HepG2 (cell line): Measurements from ENCODE around the gene SYCP2L. TPM values are rescaled to one million over a fixed set of nuclear protein-coding genes. Genes with fewer than 3 reads are reported as not detected.

ENCODE experiments used
- ATF7 ChIP-seq, 2 experiments: fragments of 450-650 bp in 1 of 2; sonication (generic) in 1 of 2; formaldehyde crosslinking in 1 of 2; IDR thresholded peaks; 2 replicates each; pipeline versions ENCODE4 v1.4.0 to v1.6.1; 2016 to 2020; ENCODE audit warnings: antibody characterized with exemption in 1 of 2, mild to moderate bottlenecking in 1 of 2, missing genetic modification reagents in 1 of 2
- ATF7-NPFF ChIP-seq: sonication (generic); formaldehyde crosslinking; IDR thresholded peaks from 2 replicates; pipeline ENCODE4 v1.8.1; 2023; ENCODE audit warnings: mild to moderate bottlenecking, low read depth, missing genetic modification reagents, moderate library complexity
- BHLHE40 ChIP-seq: IDR thresholded peaks from 2 replicates; pipeline ENCODE4 v1.6.1; 2011; ENCODE audit warnings: low read length, improper control_type of control experiment
- FOXP1 ChIP-seq, 2 experiments: fragments of 450-650 bp in 1 of 2; IDR thresholded peaks; 2 replicates each; pipeline ENCODE4 v1.6.1; 2017 to 2018; ENCODE audit warnings: antibody characterized with exemption in 1 of 2
- GPN1 ChIP-seq: sonication (generic); formaldehyde crosslinking; IDR thresholded peaks from 2 replicates; pipeline ENCODE4 v1.5.1; 2020; ENCODE audit warnings: missing genetic modification reagents, borderline replicate concordance
- HDAC2 ChIP-seq: sonication (generic); formaldehyde crosslinking; IDR thresholded peaks from 2 replicates; pipeline ENCODE4 v1.4.0; 2020; ENCODE audit warnings: missing genetic modification reagents
- HIVEP1 ChIP-seq: sonication (generic); formaldehyde crosslinking; IDR thresholded peaks from 2 replicates; pipeline ENCODE4 v1.4.0; 2020; ENCODE audit warnings: mild to moderate bottlenecking, missing genetic modification reagents
- HNRNPUL1 ChIP-seq: fragments of 200-400 bp; formaldehyde crosslinking; IDR thresholded peaks from 2 replicates; pipeline ENCODE4 v1.6.1; 2017; ENCODE audit warnings: low read depth, mild to moderate bottlenecking, low read length, moderate library complexity
- MIXL1 ChIP-seq: IDR thresholded peaks from 2 replicates; pipeline ENCODE4 v1.6.1; 2016
- MTF2 ChIP-seq: sonication (generic); formaldehyde crosslinking; IDR thresholded peaks from 2 replicates; pipeline ENCODE4 v1.5.0; 2020; ENCODE audit warnings: missing genetic modification reagents, borderline replicate concordance
- MZF1 ChIP-seq: sonication (generic); formaldehyde crosslinking; IDR thresholded peaks from 2 replicates; pipeline ENCODE4 v1.8.1; 2023; ENCODE audit warnings: mild to moderate bottlenecking, missing genetic modification reagents, borderline replicate concordance
- NCOA1 ChIP-seq: sonication (generic); formaldehyde crosslinking; IDR thresholded peaks from 2 replicates; pipeline ENCODE4 v1.9.0; 2021; ENCODE audit warnings: missing genetic modification reagents
- NFKB2 ChIP-seq: sonication (generic); formaldehyde crosslinking; IDR thresholded peaks from 2 replicates; pipeline ENCODE4 v1.4.0; 2020; ENCODE audit warnings: missing genetic modification reagents, borderline replicate concordance
- NRL ChIP-seq: sonication (generic); formaldehyde crosslinking; IDR thresholded peaks from 2 replicates; pipeline ENCODE4 v1.5.0; 2020; ENCODE audit warnings: missing genetic modification reagents, mild to moderate bottlenecking, moderate library complexity, borderline replicate concordance
- SAP130 ChIP-seq: IDR thresholded peaks from 2 replicates; pipeline ENCODE4 v1.6.1; 2016; ENCODE audit warnings: low read depth
- SIN3B ChIP-seq: fragments of 150-350 bp; IDR thresholded peaks from 2 replicates; pipeline ENCODE4 v1.6.1; 2014; ENCODE audit warnings: low read length
- TBX2 ChIP-seq: sonication (generic); formaldehyde crosslinking; IDR thresholded peaks from 2 replicates; pipeline ENCODE4 v1.5.0; 2020; ENCODE audit warnings: missing genetic modification reagents, mild to moderate bottlenecking, borderline replicate concordance
- TSC22D2 ChIP-seq: sonication (generic); formaldehyde crosslinking; IDR thresholded peaks from 2 replicates; pipeline ENCODE4 v1.5.1; 2020; ENCODE audit warnings: missing genetic modification reagents, mild to moderate bottlenecking, borderline replicate concordance
- ZFP41 ChIP-seq: sonication (generic); formaldehyde crosslinking; IDR thresholded peaks from 2 replicates; pipeline ENCODE4 v1.4.0; 2020; ENCODE audit warnings: mild to moderate bottlenecking, missing genetic modification reagents, borderline replicate concordance
- ZNF264 ChIP-seq: sonication (generic); formaldehyde crosslinking; IDR thresholded peaks from 2 replicates; pipeline ENCODE4 v1.4.0; 2020; ENCODE audit warnings: missing genetic modification reagents
- ZNF292 ChIP-seq: sonication (generic); formaldehyde crosslinking; IDR thresholded peaks from 2 replicates; pipeline ENCODE4 v1.8.1; 2022; ENCODE audit warnings: mild to moderate bottlenecking, low read depth, missing genetic modification reagents, borderline replicate concordance
- ZNF564 ChIP-seq: sonication (generic); formaldehyde crosslinking; IDR thresholded peaks from 2 replicates; pipeline ENCODE4 v1.8.1; 2023; ENCODE audit warnings: mild to moderate bottlenecking, missing genetic modification reagents
- ZNF589 ChIP-seq: sonication (generic); formaldehyde crosslinking; conservative IDR thresholded peaks from 2 replicates; pipeline ENCODE4 v1.8.0; 2022; ENCODE audit warnings: mild to moderate bottlenecking, moderate library complexity, missing genetic modification reagents
- ZNF605 ChIP-seq: sonication (generic); formaldehyde crosslinking; IDR thresholded peaks from 2 replicates; pipeline ENCODE4 v1.8.0; 2022; ENCODE audit warnings: mild to moderate bottlenecking, missing genetic modification reagents
- ZNF691 ChIP-seq: sonication (generic); formaldehyde crosslinking; IDR thresholded peaks from 2 replicates; pipeline ENCODE4 v1.4.0; 2020; ENCODE audit warnings: missing genetic modification reagents, low read depth, mild to moderate bottlenecking, borderline replicate concordance
- ZNF709 ChIP-seq: sonication (generic); formaldehyde crosslinking; IDR thresholded peaks from 2 replicates; pipeline ENCODE4 v1.5.0; 2020; ENCODE audit warnings: mild to moderate bottlenecking, missing genetic modification reagents
- polyA plus RNA-seq, 8 experiments: library from polyadenylated mRNA; depleted of rRNA in 3 of 8; stranded (reverse) in 7 of 8; unstranded in 1 of 8; fragments of >200 nt; fragmentation: Illumina TruSeq in 4 of 8; extraction: Trizol in 4 of 8; gene quantifications; 2 replicates each; pipeline versions ENCODE4 v1.2.1 to v1.2.3, GENCODE V29; 2011 to 2016; ENCODE audit warnings: low read depth in 4 of 8, missing spikeins in 1 of 8, mixed read lengths in 1 of 8; ENCODE audit not compliant: insufficient read depth in 1 of 8
- total RNA-seq, 5 experiments: library from RNA; depleted of rRNA; stranded (reverse); fragments of >200 nt; fragmentation: Illumina TruSeq; extraction: Trizol; gene quantifications; 2 replicates each; pipeline ENCODE4 v1.2.3, GENCODE V29; 2016; ENCODE audit warnings: low read depth in 1 of 5
- TF ChIP-seq, protein P1 (sequence below): sonication (generic); formaldehyde crosslinking; IDR thresholded peaks from 2 replicates; pipeline ENCODE4 v1.8.1; 2023; ENCODE audit warnings: missing genetic modification reagents, inconsistent platforms, borderline replicate concordance
- TF ChIP-seq, protein P2 (sequence below): sonication (generic); formaldehyde crosslinking; conservative IDR thresholded peaks from 2 replicates; pipeline ENCODE4 v1.5.0; 2020; ENCODE audit warnings: missing genetic modification reagents

The SYCP2L gene
- total and polyA plus RNA-seq, 2 of the 13 experiments (the other 11 are each of a cell fraction or from before 2014, with no cell fraction given): 0.22 to 0.54 TPM

DNA sequence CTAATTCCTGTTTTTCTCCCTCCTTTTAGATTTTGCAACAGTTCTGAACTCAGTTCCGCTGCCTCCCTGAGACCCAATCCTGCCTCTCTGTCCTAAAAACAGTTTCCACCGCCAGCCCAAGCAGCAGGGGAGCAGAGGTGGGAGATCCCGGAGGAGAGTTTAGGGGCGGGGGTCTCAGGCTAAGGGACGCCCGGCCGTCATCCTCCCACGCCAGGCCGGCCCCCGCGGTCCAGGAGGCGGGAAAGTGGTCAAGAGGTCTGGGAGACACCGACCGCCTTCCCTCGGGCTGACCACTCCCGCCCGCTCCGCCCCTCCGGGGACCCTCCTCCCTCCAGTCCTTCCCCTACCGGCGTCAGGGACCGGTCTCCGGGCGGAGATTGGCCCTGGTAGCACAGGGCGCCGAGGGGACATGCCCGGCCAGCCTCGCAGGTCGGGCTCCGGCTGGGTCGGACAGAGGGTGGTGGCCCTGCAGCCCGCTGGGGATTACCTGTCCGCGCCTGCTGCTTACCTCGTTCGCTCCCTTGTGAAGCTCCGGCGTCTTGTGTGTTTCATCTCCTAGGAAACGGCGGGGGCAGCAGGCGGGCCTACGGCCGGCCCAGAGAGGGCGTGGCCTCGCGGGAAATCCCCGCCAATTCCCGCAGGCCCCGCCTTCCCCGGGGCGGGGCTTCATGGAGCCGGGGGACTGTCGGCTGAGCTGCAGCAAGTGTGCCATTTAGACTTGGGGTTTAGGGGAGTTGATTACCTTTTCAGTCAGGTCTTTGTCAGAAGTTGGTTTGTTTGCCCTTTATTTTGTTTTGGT lies 48.7 kb upstream of the SYCP2L start, which contains the start of gene MAK (continued):
- TF ChIP-seq ZNF292 (CRISPR knock-in tag) (peak; percentile 67; the same call in 1 of the 2 replicates), NCOA1 (no peak), BHLHE40 (no peak), MIXL1 (CRISPR knock-in tag) (peak; percentile 55; the same call in 1 of the 2 replicates), NFKB2 (CRISPR knock-in tag) (peak; percentile 86; the same call in 1 of the 2 replicates), SIN3B (no peak), ZNF709 (CRISPR knock-in tag) (peak; percentile 88), MZF1 (CRISPR knock-in tag) (no peak), HNRNPUL1 (no peak), ZNF605 (no peak), ZNF264 (0 out of 2 replicates have a peak, but pooled peaks have one; percentile 5), ZNF691 (CRISPR knock-in tag) (no peak), HDAC2 (CRISPR knock-in tag) (0 out of 2 replicates have a peak, but pooled peaks have one; percentile 45), HIVEP1 (CRISPR knock-in tag) (peak; percentile 96), ATF7-NPFF (CRISPR knock-in tag) (no peak; the same call in 1 of the 2 replicates), SAP130 (CRISPR knock-in tag) (peak; percentile 98), GPN1 (CRISPR knock-in tag) (no peak), ZFP41 (CRISPR knock-in tag) (no peak), TSC22D2 (CRISPR knock-in tag) (no peak), FOXP1 (IDR thresholded peaks at IDR 0.05) (no peak), FOXP1 (CRISPR knock-in tag; IDR thresholded peaks at IDR 0.05) (no peak), ATF7 (IDR thresholded peaks at IDR 0.05) (no peak), ATF7 (CRISPR knock-in tag; IDR thresholded peaks at IDR 0.05) (no peak), NRL (peak; percentile 73; the same call in 1 of the 2 replicates), ZNF589 (CRISPR knock-in tag) (0 out of 2 replicates have a peak, but pooled peaks have one; percentile 46), TBX2 (CRISPR knock-in tag) (peak; percentile 51; the same call in 1 of the 2 replicates), MTF2 (no peak), ZNF564 (CRISPR knock-in tag) (no peak)
- TF ChIP-seq, protein P1, sequence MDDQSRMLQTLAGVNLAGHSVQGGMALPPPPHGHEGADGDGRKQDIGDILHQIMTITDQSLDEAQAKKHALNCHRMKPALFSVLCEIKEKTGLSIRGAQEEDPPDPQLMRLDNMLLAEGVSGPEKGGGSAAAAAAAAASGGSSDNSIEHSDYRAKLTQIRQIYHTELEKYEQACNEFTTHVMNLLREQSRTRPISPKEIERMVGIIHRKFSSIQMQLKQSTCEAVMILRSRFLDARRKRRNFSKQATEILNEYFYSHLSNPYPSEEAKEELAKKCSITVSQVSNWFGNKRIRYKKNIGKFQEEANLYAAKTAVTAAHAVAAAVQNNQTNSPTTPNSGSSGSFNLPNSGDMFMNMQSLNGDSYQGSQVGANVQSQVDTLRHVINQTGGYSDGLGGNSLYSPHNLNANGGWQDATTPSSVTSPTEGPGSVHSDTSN (CRISPR knock-in tag): no peak
- TF ChIP-seq, protein P2, sequence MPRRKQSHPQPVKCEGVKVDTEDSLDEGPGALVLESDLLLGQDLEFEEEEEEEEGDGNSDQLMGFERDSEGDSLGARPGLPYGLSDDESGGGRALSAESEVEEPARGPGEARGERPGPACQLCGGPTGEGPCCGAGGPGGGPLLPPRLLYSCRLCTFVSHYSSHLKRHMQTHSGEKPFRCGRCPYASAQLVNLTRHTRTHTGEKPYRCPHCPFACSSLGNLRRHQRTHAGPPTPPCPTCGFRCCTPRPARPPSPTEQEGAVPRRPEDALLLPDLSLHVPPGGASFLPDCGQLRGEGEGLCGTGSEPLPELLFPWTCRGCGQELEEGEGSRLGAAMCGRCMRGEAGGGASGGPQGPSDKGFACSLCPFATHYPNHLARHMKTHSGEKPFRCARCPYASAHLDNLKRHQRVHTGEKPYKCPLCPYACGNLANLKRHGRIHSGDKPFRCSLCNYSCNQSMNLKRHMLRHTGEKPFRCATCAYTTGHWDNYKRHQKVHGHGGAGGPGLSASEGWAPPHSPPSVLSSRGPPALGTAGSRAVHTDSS (CRISPR knock-in tag): no peak
